GM18507 (cell line): ENCODE data around the gene TIMM10B.
A peak's percentile ranks its signal among the peaks of the same experiment; 100 is the strongest.

Experiments
- DNase-seq: peaks from one replicate; pipeline ENCODE4 v3.0.0; 2011; ENCODE audit warnings: low read depth; ENCODE audit not compliant: insufficient read length; ENCODE audit errors: extremely low spot score
- FAIRE-seq: peaks from 2 replicates; lab custom pipeline; 2011; peaks lifted over from hg19 to GRCh38; lab: Jason Lieb, UNC

TIMM10B gene

DNA sequence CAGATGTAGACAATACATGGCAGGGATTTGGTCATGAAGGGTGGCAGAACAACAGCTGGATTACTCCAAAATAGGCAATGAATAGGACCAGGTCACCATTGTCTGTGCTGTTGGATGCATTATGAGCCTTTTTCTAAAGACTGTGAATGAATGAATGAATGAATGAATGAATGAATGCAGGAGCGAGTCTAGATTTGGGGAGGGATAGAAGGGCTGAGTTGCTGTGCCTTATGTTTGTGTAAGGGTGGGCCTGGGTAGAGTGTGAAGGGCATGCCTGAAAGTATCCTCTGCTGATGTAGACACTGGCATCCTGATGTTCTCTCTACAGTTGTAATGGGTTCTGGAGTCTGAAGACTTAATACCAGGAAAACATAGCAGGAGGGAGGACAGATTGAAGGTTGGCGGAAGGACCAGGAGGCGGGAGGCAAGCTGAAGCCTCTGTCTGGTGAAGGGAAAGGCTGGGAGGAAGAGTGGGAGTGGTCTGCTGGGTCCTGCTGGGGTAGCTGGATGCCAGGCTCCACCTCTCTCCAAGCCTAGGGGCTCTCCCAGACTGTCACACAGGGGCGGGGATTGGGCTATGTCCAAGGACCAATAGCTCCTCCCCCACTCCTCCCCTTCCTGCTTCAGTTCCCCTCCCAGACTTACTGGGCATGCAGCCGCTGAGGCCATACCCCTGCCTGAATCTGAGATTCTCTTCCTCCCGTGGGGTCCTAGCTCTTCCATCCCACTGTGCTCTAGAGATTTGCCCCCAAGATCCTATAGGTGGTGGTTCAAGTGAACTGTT lies 12.4 kb upstream of the TIMM10B start:
- FAIRE-seq (peak; percentile 81), DNase-seq (peak; percentile 62)

DNA sequence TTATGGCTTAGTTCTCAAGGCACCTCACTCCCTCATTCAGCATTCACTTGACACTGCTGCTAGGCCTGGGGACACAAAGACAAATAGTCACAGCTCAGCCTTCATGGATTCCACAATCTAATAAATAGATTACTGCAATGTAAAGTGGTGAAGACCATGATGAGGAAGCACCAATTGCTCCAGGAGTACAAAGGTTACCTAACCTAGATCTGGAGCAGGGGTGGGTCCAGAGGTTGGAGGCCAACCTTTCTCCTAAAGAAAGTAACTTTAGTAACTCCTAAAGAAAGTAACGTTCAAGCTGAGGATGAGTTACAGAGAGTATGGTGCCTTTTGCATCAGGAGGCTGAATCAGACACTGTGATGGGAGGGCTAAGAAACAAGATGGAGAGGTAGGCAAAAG lies 11.7 kb upstream of the TIMM10B start:
- FAIRE-seq (no peak), DNase-seq (no peak)

DNA sequence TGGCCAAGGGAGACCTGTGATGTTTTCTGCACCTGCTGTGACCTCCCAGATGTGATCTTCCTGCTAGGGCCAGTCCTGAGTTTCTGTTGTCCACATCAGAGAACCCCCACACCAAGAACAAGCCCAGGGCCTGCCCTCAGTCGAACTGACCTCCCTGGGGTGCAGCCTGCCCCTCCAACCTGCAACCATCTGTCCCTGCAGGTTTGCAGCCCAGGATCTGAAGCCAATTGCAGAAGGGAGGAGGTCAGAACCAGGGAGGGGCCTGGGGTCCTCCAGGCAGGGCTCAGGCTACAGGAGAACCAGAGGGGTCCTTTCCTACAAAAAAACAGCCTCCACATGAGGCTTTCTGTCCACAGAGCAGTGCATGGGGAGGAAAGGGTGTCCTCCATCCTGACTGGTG lies 8.4 kb upstream of the TIMM10B start:
- no peak for FAIRE-seq
- DNase-seq, result no peak

DNA sequence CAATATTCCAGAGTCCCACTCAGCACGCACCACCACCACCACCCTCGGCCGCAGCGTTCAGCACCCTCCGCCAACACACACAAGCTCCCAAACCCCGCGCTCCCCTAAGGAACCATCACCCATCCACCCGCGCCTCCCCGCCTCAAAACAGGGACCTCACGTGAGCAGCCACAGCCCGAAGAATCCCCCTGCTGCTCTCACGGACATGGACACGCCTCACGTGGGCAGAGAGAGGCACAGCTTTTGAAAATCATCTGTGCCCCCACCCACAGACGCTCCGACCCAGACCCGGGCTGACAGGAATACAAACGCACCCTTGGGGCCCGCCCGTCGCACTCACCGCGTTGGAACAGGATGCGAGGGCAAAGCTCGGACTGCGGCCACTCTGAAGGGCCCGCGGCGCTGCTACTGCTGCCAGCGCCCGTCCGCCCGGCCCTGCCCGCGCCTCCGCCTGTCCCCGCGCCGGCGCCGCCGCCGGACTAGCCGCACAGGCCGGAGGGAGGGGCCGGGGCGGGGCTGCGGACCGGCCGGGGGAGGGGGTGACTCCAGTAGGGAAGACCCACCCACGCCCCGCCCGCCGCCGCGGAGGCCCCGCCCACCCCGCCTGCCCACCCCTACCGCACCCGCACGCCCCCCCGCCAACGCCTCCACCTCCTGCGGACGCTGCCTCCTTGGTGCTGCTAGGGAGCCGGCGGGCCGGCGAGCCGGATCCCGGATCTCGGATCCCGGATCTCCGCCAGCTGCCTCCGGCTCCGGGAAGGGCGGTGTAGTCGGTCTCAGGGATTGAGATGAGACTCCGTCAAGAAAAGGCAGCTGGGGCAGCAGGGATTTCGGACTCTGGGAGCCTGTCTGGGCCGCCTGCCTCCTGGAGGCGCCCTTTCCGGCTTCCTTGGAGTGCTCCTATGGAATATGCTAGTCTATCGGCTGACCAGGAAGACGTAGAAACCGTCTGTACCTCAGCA lies 7.6 kb upstream of the TIMM10B start, which contains the start of gene TRIM3:
Gene TRIM3, minus strand, starts transcription at position 491 of the 962 bp plus-strand sequence. CDS start 8,246 bp downstream, outside the sequence.
- no peak for FAIRE-seq
- DNase-seq, result peak; percentile 75

DNA sequence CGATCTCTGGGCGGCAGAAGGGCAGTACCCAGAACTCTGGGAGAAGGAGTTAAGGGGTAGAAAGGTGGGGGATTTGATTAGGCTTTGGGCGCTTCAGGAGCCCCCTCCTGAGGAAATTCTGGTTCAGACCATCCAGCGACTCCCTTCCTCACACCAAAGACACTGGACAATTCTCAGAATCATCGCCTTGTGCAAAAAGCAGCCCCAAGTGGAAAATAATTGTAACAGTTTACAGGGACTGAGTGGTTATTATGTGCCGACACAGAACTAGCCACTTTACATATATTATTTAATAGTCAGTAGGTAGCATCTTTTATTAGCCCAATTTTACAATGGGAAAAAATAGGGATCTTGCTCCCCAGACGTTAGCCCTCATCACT lies 6.9 kb upstream of the TIMM10B start:
- FAIRE-seq (no peak), DNase-seq (no peak)

DNA sequence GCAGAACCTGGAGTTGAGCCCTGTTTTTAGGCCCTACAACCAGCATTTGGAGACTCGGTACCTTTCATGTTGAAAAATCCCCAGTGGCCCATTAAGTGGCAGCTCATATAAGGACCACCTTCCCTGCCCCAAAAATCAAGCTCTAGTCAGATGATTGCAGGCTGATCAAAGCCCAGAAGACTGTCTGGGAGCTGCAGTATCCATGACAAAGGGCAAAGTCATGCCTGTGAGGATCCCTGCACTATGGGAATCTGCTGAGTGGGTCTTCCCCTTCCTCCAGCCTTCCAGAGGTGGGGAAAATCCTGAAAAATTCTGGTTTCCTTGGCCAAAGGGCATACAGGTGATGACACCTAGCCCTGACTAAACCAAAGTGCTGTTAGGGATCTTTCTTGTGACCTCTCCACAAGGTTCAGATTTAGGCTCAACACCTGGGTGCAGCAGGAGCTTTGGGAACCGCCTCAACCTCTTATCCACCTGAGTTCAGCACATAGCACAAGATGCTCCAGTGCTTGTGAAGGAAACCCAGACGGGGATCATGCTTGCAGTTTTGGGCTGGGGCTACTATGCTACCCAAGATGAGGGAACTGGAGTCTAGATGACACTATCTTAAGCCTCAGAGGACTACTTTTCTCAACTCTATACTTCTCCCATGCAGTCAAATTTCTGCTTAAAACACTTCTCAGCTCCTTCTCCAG lies 6.3 kb upstream of the TIMM10B start:
- DNase-seq (no peak), FAIRE-seq (no peak)

DNA sequence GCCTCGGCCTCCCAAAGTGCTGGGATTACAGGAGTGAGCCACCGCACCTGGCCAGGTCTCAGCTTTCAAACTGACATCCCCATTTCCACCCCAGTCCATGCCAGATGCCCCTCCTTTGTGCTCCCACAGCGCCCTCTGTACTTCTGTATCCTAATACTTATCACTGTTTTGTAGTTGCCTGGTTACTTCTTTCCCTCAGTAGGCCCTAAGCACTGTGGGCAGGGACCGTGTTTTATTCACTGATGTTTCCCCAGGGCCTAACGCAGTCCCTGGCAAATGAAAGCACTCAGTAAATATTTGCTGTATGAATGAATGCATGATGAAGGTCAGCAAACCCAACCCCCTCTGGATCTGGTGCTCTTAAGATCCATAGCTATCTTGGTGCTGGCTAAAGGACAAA lies 5.4 kb upstream of the TIMM10B start:
- DNase-seq (no peak), FAIRE-seq (no peak)

DNA sequence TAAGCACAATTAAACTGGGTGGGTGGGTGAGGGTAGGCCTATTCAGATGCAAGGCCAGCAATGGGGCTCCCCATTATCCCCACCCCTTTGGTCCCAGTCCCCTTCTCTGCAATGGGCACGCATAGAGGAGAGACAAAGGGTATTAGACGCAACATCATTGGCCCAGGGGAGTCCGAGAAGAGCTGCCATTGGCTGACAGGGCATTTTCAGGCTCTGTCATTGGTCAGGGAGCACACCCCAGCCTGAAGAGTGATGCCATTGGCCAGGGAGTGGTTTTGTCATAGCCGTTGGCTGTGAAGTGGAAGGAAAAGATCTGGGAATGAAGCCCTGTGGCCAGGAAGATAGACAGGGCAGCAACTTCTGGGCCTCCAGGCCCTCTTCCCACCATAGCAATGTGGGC lies 4.7 kb upstream of the TIMM10B start:
- no peak for FAIRE-seq
- DNase-seq, result no peak

DNA sequence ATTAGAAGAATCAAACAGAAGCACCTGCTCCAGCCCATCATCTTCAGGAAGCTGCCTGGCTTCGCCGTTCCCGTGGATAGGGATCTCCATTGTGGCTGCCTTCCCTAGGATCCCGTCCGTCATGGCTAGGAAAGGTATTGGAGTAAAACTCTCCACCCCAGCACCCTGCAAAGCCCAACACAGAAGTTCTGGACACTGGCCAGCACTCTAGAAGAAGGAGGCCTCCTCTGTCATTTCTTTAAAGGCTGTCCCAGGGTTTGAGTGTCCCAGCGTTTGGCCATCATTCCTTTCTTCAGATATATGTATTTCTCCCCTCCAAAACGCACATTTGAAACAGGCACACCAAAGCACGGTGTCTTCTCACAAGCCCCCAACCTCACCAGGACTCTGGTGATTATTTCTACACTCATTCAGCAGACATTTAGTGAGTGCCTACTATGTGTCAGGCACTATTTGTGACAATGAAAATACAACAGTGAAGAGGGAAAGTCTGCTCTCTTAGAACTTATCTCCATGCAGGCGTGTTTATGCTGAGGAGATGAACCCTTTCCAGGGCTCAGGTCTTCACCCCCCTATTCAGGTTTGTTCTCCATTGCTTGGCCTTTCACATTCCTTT lies 894 bp upstream of the TIMM10B start:
- FAIRE-seq (no peak), DNase-seq (no peak)

DNA sequence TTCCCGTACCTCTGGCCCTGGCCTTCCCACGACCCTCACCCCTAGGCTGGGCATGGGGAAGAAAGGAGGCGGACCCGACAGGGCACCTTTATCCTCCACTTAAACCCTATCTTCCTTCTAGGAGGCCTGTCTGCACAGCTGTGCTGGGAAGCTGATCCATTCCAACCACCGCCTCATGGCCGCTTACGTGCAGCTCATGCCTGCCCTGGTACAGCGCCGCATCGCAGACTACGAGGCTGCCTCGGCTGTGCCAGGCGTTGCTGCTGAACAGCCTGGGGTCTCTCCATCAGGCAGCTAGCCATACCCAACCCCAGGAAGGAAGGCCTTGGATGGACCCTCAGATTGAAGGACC lies 599 bp downstream of the TIMM10B start:
- DNase-seq, result no peak
- FAIRE-seq, result no peak

DNA sequence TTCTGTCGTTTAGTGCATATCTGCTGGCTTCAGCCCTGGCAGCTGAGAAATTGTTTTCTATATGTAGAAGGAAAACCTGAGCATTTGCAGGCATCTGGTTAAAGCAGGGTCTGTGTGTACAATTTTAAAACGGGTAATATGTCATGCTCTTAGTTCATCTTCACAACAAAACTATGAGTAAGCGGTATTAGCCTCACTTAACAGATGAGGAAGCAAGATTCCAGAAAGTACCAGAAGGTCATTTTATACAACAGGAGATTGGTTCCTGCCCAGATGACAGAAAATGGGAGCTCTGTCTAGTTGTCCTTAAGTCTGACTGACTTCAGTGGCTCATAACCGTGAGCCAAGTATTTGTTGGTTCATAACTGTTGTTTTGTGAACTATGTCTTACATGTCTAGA lies 1.1 kb downstream of the TIMM10B start:
- FAIRE-seq, result no peak
- DNase-seq, result no peak

DNA sequence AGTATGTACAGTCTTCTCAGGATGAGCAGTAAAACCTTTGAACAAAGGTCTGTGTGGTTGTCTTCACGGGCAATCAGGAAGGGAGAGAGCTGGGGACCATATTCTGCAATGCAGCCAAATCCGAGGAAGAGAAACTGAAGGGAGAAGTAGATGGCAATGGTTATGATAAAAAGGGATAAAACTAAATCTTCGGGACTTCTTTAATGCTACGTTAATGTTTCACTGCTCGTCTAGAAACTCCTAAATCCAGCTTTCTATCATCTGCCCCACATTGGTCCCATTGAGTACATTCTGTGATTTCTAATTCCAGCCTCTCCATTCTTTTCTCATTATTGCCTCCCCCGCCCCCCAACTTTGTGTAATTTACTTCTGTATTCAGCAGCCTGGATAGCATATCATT lies 1.7 kb downstream of the TIMM10B start:
- FAIRE-seq, result no peak

DNA sequence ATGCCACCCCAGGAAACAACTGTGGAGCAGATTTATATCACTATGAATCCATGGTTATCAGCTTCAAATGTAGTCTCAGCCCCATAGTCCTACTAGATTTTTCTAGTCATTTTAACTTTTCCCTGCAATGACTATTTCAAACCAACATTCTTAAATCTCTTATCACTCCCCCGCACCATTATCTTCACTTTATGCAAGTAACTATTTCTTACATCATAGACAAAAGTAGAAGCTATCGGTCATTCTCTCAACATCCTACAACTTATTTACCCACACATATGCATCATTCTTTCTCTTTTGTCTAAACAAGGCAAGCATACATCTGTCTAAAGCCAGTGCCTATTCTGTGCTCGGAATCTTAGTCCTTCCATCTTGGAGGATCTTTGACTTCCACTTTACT lies 4.4 kb downstream of the TIMM10B start:
- FAIRE-seq (no peak), DNase-seq (no peak)

More for the DNA sequence above, 1.7 kb downstream of the TIMM10B start:
- DNase-seq, result no peak

DNA sequence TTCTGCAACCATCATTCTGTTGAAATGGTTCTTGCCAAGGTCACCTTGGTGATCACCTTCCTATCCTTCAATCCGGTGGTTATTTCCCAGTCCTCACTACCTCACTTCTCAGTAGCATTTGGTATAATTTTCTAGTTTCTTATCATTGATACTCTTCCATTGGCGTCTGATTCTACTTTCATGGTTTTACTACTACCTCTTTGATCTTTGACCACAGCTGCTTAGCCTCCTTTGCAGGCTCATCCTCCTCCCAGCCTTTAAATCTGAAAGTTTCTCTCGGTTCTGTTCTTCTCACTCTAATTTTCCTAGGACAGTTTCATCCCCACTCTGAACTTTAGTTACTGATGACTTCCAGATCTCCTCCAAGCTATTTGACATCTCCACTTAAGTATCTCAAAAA lies 5.0 kb downstream of the TIMM10B start:
- FAIRE-seq (no peak), DNase-seq (no peak)

DNA sequence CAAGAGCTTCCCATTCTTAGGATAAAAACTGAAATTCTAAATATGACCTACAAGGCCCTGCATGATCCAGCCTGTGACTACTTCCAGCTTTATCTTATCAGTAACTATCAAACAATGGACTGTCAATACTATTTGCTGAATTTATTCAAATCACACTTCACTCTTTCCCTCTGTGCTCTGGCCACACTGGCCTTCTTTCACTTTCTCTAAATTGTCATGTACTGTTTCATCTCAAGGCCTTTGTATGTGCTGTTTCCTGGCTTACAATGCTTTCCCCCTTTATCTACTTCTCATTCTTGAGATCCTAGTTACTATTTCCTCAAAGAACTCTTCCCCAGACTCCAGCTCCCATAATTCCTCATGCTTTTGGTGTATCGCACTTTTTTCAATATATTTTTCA lies 5.6 kb downstream of the TIMM10B start:
- no peak for DNase-seq
- FAIRE-seq, result no peak

DNA sequence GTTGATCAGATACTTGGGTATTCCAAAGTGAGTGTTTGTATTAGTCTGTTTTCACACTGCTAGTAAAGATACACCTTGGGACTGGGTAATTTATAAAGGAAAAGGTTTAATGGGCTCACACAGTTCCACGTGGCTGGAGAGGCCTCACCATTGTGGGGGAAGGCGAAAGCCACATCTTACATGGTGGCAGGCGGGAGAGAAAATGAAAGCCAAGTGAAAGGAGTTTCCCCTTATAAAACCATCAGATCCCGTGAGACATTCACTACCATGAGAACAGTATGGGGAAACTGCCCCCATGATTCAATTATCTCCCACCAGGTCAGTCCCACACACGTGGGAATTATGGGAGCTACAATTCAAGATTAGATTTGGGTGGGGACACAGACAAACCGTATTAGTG lies 7.0 kb downstream of the TIMM10B start:
- DNase-seq (no peak), FAIRE-seq (no peak)

DNA sequence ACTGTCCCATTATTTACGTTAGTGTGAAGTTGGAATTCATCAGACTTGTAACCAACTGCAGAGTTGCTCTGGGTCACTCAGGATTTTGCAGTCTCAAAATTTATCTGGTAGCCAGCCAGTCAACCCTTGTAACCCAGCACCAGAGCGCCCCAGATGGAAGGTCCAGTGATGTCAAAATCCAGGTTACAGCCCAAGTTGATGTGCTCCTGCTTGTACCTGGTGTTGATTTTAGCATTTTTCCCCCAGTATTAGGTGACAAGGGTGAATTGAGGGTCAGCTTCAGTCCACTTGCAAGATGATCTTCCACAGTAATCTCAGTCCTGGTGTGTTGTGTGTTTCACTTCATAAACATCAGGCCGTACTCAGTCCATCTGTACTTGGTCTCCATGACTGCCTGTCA lies 7.5 kb downstream of the TIMM10B start:
- FAIRE-seq, result no peak
- no peak for DNase-seq

DNA sequence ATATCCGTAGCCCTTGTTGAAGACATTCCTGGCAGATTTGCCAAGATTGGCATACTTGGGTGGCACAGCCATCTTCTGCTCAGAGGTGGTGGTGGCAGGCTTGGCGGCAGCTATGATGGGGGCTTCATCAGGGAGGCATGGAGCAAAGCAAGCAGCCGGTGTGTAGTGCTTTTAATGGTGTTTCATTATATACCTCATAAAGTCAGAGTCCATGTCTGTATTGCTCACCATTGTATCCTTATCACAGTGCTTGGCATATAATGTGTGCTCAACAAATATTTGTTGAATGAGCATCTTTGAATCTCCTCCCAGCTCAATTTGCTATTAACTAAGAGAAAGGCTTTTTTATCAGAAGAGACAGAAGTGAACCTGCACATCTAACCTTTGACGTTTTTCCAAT lies 8.0 kb downstream of the TIMM10B start:
- DNase-seq (no peak), FAIRE-seq (no peak)

DNA sequence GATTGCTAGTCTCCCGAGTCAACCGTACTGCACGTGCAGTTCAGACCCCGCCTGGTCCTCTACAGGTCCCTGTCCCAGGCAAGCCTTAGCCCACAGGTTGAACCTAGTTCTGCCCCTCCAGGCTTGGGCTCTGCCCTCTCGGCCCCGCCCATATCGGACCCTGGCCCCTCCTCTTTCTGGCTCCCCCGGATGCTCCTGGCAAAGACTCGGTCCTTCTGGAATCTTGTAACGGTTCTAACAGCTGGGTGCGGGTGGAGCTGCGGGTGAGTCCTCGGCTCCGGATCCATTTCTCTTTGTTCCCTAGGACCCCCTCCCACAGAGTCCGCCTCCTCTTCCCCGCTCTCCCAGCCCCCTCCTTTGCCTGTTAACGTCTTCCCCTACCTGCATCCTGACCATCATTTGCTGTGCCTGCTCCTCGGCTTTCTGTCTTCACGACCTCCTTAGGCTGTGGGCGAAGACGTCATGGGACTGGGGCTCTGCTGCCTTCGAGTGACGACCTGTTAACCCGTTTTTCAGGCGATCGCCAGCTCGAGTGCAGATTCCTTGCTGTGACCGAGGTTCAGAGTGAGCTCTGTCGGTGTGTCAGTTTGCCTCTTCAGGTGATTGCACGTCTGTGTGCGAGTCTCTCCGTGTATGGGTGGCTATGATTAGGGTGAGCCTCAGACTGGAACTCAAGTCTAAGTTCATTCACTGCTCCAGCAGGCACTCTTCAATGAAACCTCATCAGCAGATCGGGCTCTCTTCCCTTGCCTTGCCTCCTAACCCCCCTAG lies 16.0 kb downstream of the TIMM10B start, which contains the start of gene DNHD1:
Gene DNHD1, plus strand, starts transcription at position 212 of the 771 bp plus-strand sequence. CDS start 936 bp downstream, outside the sequence.
- DNase-seq (no peak), FAIRE-seq (no peak)
